ENCODE data around the gene MRPS18A. TPM values are rescaled to one million over a fixed set of nuclear protein-coding genes. Genes with fewer than 3 reads are reported as not detected.

MRPS18A gene
- total RNA-seq, 1 donor from 2014 or later = 34.5 TPM

DNA sequence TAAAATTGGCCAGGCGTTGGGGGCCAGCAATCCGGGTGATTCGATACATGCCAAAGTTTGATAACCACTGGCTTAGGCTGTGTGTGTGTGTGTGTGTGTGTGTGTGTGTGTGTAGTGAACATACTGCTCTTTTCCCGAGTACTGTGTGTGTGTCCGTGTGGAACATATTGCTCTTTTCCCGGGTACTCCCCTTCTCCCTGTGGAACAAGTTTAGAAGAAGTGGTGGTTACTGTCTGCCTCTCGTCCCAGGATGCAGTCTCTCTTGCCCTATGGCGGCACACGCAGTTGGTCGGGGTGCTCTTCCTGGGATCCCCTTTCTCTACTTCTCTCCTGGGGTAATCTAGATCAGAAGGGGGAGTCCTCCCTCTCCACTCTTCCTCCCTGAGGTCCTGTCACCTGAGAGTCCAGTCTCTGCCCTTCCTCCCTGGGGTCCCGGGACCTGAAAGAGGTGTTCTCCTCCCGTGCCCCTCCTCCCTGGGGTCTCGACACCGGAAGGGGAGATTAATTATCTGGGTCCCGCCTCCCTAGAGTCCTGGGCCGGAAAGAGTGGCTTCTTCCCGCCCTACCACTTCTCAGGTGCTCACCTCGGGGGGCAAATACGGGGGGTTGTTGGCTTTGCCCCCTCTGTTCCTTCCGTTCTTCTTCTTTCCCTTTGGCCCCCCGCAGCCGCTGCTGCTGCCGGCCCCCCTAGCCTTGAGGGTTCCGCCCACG, 59.0 kb downstream of the MRPS18A start:
- Histone ChIP-seq H3K4me2 (peak overlapping the region; percentile 87), H2AFZ (replicated peaks) (peak overlapping the region; percentile 46), H3K79me2 (ENCODE audit: low read depth) (peaks cover 19% of the 10 kb centered on the region), H3K27ac (peak overlapping the region; percentile 71), H4K20me1 (ENCODE audit: low read depth) (peaks cover 10% of the 10 kb centered on the region), H3K4me3 (peak overlapping the region; percentile 89), H3K9me3 (ENCODE audit: low read depth) (no peaks in the 10 kb centered on the region), H3K9ac (peak overlapping the region; percentile 69), H3K4me1 (peaks cover 3% of the 10 kb centered on the region), H3F3A (ENCODE audit: low read depth) (peaks cover 19% of the 10 kb centered on the region), H3K27me3 (no peaks in the 10 kb centered on the region), H3K36me3 (no peaks in the 10 kb centered on the region)
- H3K27ac Mint-ChIP-seq = peak overlapping the region; percentile 60
- DNase-seq (ENCODE audit: low spot score) = peak; percentile 76
- H3K36me3 Mint-ChIP-seq = peaks cover 29% of the 10 kb centered on the region
- H3K4me1 Mint-ChIP-seq = peaks cover 31% of the 10 kb centered on the region
- H3K4me3 Mint-ChIP-seq = peak overlapping the region; percentile 97
- TF ChIP-seq, protein P1, sequence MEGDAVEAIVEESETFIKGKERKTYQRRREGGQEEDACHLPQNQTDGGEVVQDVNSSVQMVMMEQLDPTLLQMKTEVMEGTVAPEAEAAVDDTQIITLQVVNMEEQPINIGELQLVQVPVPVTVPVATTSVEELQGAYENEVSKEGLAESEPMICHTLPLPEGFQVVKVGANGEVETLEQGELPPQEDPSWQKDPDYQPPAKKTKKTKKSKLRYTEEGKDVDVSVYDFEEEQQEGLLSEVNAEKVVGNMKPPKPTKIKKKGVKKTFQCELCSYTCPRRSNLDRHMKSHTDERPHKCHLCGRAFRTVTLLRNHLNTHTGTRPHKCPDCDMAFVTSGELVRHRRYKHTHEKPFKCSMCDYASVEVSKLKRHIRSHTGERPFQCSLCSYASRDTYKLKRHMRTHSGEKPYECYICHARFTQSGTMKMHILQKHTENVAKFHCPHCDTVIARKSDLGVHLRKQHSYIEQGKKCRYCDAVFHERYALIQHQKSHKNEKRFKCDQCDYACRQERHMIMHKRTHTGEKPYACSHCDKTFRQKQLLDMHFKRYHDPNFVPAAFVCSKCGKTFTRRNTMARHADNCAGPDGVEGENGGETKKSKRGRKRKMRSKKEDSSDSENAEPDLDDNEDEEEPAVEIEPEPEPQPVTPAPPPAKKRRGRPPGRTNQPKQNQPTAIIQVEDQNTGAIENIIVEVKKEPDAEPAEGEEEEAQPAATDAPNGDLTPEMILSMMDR (IDR thresholded peaks at IDR 0.05) = no peak
- TF ChIP-seq EZH2 (IDR thresholded peaks at IDR 0.05) = no peak
- H3K9me3 Mint-ChIP-seq = no peaks in the 10 kb centered on the region
- no peaks in the 10 kb centered on the region for H3K27me3 Mint-ChIP-seq (ENCODE audit: insufficient read depth, low read depth)

DNA sequence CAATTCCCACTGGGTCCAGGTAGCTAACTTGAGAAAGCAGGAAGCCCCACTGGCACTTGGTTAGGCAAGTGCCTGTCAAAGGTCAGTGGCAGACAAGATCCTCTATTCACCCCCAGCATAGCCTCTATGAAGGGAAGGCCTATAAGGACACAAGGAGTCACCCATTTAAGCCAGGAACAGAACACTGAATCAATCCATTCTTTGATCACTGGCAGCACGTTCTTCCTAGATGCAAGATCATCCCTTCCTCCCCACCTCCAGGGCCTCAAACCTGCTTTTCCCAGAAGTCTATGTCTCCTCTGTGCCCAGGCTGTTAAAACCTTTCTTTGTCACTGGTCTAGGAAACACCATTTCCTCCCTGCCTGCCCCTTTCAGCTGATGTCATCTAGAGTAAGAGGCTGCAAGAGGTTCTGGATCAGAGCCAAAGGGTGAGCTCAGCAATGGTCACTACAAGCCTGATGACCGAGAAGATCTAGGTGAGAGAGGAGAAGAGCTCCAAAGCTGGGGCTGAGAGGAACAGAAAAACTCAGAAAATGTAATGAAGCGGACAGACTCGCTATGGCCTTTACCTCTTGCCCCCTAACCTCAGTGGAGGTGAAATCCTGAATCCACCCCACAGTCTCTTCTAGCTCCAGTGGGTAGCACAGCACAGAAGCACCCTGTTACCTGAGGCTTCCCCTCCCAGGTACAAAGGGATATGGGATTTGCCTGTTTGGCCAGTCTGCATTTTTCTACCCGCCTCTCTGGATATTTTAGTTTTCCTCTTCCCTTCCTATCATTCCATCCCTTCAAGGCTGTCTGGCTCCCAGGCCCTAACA, 60.4 kb downstream of the MRPS18A start:
- H4K20me1 ChIP-seq (ENCODE audit: low read depth) = peaks cover 10% of the 10 kb centered on the region
- Mint-ChIP-seq H3K4me1 (peaks cover 31% of the 10 kb centered on the region), H3K27ac (no peak overlapping the region), H3K9me3 (no peaks in the 10 kb centered on the region), H3K27me3 (ENCODE audit: insufficient read depth, low read depth) (no peaks in the 10 kb centered on the region), H3K4me3 (peak overlapping the region; percentile 97), H3K36me3 (peaks cover 39% of the 10 kb centered on the region)
- no peaks in the 10 kb centered on the region for H3K36me3 ChIP-seq
- H3K4me1 ChIP-seq = peaks cover 3% of the 10 kb centered on the region
- no peak for DNase-seq (ENCODE audit: low spot score)
- H3K79me2 ChIP-seq (ENCODE audit: low read depth) = peaks cover 19% of the 10 kb centered on the region
- peak overlapping the region; percentile 89 for H3K4me3 ChIP-seq
- H2AFZ ChIP-seq (replicated peaks) = no peak overlapping the region
- H3F3A ChIP-seq (ENCODE audit: low read depth) = peaks cover 19% of the 10 kb centered on the region
- peak overlapping the region; percentile 87 for H3K4me2 ChIP-seq
- no peak overlapping the region for H3K9ac ChIP-seq
- H3K9me3 ChIP-seq (ENCODE audit: low read depth) = no peaks in the 10 kb centered on the region
- H3K27me3 ChIP-seq = no peaks in the 10 kb centered on the region
- no peak overlapping the region for H3K27ac ChIP-seq
- no peak for TF ChIP-seq EZH2 (IDR thresholded peaks at IDR 0.05)
- TF ChIP-seq, protein P1 (IDR thresholded peaks at IDR 0.05) = no peak
- TF ChIP-seq EZH2phosphoT487 (IDR thresholded peaks at IDR 0.05) = no peak

DNA sequence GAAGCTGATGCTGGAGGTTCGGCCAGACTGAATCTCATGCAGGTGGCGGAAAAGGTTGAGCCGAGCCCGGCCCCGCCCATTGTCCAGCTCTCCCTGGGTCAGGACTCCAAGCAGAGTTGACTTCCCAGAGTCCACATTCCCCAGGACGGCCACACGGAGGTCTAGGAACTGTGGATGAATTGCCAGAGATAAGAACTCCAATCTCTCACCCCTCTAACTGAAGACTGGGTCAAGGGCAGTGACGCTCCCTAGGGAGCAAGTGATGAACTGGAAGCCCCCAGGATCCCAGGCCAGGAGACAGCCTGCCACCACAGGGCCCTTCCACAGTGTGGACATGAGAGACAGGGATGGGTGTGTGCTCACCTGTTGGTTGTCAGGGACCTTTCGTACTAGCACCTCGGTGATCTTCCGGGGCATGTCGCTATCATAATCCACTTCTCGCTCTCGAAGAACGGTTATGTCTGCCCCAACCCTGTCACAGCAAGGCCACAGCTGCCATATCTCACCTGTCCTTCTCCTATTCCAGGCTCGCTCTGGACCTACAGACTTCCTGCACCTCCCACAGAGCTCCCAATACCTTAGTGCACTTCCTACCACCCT, 62.1 kb downstream of the MRPS18A start:
- Mint-ChIP-seq H3K4me1 (peaks cover 26% of the 10 kb centered on the region), H3K36me3 (peaks cover 51% of the 10 kb centered on the region), H3K9me3 (no peaks in the 10 kb centered on the region), H3K27me3 (ENCODE audit: insufficient read depth, low read depth) (no peaks in the 10 kb centered on the region), H3K4me3 (no peak overlapping the region), H3K27ac (no peak overlapping the region)
- Histone ChIP-seq H3K79me2 (ENCODE audit: low read depth) (peaks cover 19% of the 10 kb centered on the region), H3K27ac (no peak overlapping the region), H2AFZ (replicated peaks) (no peak overlapping the region), H3K4me1 (peaks cover 3% of the 10 kb centered on the region), H3K9ac (no peak overlapping the region), H3K36me3 (no peaks in the 10 kb centered on the region), H3F3A (ENCODE audit: low read depth) (peaks cover 16% of the 10 kb centered on the region), H3K4me3 (no peak overlapping the region), H4K20me1 (ENCODE audit: low read depth) (peaks cover 10% of the 10 kb centered on the region), H3K9me3 (ENCODE audit: low read depth) (no peaks in the 10 kb centered on the region), H3K4me2 (no peak overlapping the region), H3K27me3 (no peaks in the 10 kb centered on the region)
- TF ChIP-seq EZH2 (IDR thresholded peaks at IDR 0.05) (no peak), EZH2phosphoT487 (IDR thresholded peaks at IDR 0.05) (no peak)
- TF ChIP-seq, protein P1 (IDR thresholded peaks at IDR 0.05) = no peak
- DNase-seq (ENCODE audit: low spot score) = no peak
